HEK293 (cell line): Measurements from ENCODE around the gene PIBF1.

Experiments
- GLIS2 ChIP-seq: fragments of 450-650 bp; formaldehyde crosslinking; IDR thresholded peaks from 2 replicates; pipeline ENCODE4 v1.5.1; 2016; ENCODE audit warnings: missing biosample characterization, missing genetic modification characterization
- IKZF3 ChIP-seq: fragments of 450-650 bp; IDR thresholded peaks from 2 replicates; pipeline ENCODE4 v1.5.0; 2018; ENCODE audit warnings: missing biosample characterization, mild to moderate bottlenecking, missing genetic modification characterization, moderate library complexity
- ZBTB17 ChIP-seq: fragments of 450-650 bp; formaldehyde crosslinking; IDR thresholded peaks from 2 replicates; pipeline ENCODE4 v1.5.1; 2016; ENCODE audit warnings: missing biosample characterization, missing genetic modification characterization
- ZBTB20 ChIP-seq: fragments of 450-650 bp; formaldehyde crosslinking; IDR thresholded peaks from 2 replicates; pipeline ENCODE4 v1.5.1; 2016; ENCODE audit warnings: missing biosample characterization, missing genetic modification characterization
- ZNF133 ChIP-seq: fragments of 450-650 bp; formaldehyde crosslinking; IDR thresholded peaks from 2 replicates; pipeline ENCODE4 v1.5.1; 2016; ENCODE audit warnings: missing biosample characterization, missing genetic modification characterization
- ZNF335 ChIP-seq: fragments of 450-650 bp; formaldehyde crosslinking; conservative IDR thresholded peaks from 2 replicates; pipeline ENCODE4 v1.5.1; 2016; ENCODE audit warnings: missing biosample characterization, missing genetic modification characterization
- ZNF394 ChIP-seq: fragments of 450-650 bp; formaldehyde crosslinking; IDR thresholded peaks from 2 replicates; pipeline ENCODE4 v1.5.1; 2016; ENCODE audit warnings: missing biosample characterization, missing genetic modification characterization, mild to moderate bottlenecking, moderate library complexity, borderline replicate concordance
- TF ChIP-seq, protein P1 (sequence below): fragments of 450-650 bp; formaldehyde crosslinking; IDR thresholded peaks from 2 replicates; pipeline ENCODE4 v1.5.1; 2016; ENCODE audit warnings: missing biosample characterization, missing genetic modification characterization
- TF ChIP-seq, protein P2 (sequence below): fragments of 450-650 bp; IDR thresholded peaks from 2 replicates; pipeline ENCODE4 v1.5.1; 2018; ENCODE audit warnings: missing biosample characterization, mild to moderate bottlenecking, missing genetic modification characterization
- TF ChIP-seq, protein P3 (sequence below): fragments of 450-650 bp; IDR thresholded peaks from 2 replicates; pipeline ENCODE4 v1.5.1; 2018; ENCODE audit warnings: missing biosample characterization, missing genetic modification characterization
- TF ChIP-seq, protein P4 (sequence below): fragments of 450-650 bp; formaldehyde crosslinking; IDR thresholded peaks from 2 replicates; pipeline ENCODE4 v1.5.1; 2016; ENCODE audit warnings: missing biosample characterization, missing genetic modification characterization

DNA sequence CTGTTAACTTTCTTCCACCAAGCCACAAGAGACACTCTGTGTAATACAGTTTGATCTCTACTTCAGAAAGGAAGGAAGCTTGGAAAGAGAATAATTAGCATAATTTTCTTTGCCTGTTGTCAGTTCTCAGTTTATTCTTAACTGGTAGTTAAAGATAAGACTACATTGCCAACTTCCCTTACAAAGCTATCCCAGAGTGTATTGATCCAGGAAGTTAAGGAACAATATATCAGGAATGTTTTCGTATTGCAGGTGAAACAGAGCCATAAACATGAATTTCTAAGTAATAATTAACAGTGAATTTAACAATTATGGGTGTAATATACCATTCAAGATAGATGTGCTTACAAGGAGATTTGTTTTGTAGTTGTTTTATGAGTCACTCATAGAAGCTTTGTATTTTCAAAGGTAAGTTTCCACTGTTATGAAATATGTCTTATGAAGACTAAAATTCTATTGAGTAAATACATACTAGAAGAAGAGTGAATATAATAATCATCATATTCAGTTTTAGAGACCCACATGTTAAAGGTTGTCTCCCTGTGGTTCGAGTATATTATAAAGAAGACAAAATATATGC, 188.5 kb downstream of the PIBF1 start:
- no peak for TF ChIP-seq ZBTB17 (tag by site-specific recombination)
- TF ChIP-seq, protein P1, sequence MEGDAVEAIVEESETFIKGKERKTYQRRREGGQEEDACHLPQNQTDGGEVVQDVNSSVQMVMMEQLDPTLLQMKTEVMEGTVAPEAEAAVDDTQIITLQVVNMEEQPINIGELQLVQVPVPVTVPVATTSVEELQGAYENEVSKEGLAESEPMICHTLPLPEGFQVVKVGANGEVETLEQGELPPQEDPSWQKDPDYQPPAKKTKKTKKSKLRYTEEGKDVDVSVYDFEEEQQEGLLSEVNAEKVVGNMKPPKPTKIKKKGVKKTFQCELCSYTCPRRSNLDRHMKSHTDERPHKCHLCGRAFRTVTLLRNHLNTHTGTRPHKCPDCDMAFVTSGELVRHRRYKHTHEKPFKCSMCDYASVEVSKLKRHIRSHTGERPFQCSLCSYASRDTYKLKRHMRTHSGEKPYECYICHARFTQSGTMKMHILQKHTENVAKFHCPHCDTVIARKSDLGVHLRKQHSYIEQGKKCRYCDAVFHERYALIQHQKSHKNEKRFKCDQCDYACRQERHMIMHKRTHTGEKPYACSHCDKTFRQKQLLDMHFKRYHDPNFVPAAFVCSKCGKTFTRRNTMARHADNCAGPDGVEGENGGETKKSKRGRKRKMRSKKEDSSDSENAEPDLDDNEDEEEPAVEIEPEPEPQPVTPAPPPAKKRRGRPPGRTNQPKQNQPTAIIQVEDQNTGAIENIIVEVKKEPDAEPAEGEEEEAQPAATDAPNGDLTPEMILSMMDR = no peak
- TF ChIP-seq, protein P2, sequence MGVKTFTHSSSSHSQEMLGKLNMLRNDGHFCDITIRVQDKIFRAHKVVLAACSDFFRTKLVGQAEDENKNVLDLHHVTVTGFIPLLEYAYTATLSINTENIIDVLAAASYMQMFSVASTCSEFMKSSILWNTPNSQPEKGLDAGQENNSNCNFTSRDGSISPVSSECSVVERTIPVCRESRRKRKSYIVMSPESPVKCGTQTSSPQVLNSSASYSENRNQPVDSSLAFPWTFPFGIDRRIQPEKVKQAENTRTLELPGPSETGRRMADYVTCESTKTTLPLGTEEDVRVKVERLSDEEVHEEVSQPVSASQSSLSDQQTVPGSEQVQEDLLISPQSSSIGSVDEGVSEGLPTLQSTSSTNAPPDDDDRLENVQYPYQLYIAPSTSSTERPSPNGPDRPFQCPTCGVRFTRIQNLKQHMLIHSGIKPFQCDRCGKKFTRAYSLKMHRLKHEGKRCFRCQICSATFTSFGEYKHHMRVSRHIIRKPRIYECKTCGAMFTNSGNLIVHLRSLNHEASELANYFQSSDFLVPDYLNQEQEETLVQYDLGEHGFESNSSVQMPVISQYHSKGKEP (tag by site-specific recombination) = no peak
- TF ChIP-seq GLIS2 = no peak
- TF ChIP-seq IKZF3 = no peak
- no peak for TF ChIP-seq ZNF335
- TF ChIP-seq ZNF394 (tag by site-specific recombination) = no peak
- TF ChIP-seq, protein P3, sequence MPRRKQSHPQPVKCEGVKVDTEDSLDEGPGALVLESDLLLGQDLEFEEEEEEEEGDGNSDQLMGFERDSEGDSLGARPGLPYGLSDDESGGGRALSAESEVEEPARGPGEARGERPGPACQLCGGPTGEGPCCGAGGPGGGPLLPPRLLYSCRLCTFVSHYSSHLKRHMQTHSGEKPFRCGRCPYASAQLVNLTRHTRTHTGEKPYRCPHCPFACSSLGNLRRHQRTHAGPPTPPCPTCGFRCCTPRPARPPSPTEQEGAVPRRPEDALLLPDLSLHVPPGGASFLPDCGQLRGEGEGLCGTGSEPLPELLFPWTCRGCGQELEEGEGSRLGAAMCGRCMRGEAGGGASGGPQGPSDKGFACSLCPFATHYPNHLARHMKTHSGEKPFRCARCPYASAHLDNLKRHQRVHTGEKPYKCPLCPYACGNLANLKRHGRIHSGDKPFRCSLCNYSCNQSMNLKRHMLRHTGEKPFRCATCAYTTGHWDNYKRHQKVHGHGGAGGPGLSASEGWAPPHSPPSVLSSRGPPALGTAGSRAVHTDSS (tag by site-specific recombination) = no peak
- no peak for TF ChIP-seq ZBTB20 (tag by site-specific recombination)
- TF ChIP-seq, protein P4, sequence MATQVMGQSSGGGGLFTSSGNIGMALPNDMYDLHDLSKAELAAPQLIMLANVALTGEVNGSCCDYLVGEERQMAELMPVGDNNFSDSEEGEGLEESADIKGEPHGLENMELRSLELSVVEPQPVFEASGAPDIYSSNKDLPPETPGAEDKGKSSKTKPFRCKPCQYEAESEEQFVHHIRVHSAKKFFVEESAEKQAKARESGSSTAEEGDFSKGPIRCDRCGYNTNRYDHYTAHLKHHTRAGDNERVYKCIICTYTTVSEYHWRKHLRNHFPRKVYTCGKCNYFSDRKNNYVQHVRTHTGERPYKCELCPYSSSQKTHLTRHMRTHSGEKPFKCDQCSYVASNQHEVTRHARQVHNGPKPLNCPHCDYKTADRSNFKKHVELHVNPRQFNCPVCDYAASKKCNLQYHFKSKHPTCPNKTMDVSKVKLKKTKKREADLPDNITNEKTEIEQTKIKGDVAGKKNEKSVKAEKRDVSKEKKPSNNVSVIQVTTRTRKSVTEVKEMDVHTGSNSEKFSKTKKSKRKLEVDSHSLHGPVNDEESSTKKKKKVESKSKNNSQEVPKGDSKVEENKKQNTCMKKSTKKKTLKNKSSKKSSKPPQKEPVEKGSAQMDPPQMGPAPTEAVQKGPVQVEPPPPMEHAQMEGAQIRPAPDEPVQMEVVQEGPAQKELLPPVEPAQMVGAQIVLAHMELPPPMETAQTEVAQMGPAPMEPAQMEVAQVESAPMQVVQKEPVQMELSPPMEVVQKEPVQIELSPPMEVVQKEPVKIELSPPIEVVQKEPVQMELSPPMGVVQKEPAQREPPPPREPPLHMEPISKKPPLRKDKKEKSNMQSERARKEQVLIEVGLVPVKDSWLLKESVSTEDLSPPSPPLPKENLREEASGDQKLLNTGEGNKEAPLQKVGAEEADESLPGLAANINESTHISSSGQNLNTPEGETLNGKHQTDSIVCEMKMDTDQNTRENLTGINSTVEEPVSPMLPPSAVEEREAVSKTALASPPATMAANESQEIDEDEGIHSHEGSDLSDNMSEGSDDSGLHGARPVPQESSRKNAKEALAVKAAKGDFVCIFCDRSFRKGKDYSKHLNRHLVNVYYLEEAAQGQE (tag by site-specific recombination) = no peak
- TF ChIP-seq ZNF133 = no peak
